Glutamatergic neuron (in vitro differentiated cells): Measurements from ENCODE around the gene LENG9. TPM values are rescaled to one million over a fixed set of nuclear protein-coding genes. Genes with fewer than 3 reads are reported as not detected.

Experiments
- DNase-seq: peaks from one replicate; pipeline ENCODE4 v3.0.0; 2022
- H3K27ac Mint-ChIP-seq: one replicate; pipeline ENCODE4 v1.8.0; 2020; ENCODE audit warnings: mild to moderate bottlenecking, mixed read lengths, inconsistent platforms; ENCODE audit not compliant: unreplicated experiment
- H3K27me3 Mint-ChIP-seq: one replicate; pipeline ENCODE4 v1.8.0; 2020; ENCODE audit warnings: mild to moderate bottlenecking, moderate library complexity, mixed read lengths, inconsistent platforms; ENCODE audit not compliant: unreplicated experiment
- H3K36me3 Mint-ChIP-seq: one replicate; pipeline ENCODE4 v1.8.0; 2020; ENCODE audit warnings: mild to moderate bottlenecking, mixed read lengths, inconsistent platforms; ENCODE audit not compliant: unreplicated experiment
- H3K4me1 Mint-ChIP-seq: one replicate; pipeline ENCODE4 v1.8.0; 2020; ENCODE audit warnings: mild to moderate bottlenecking, low read depth, mixed read lengths, inconsistent platforms; ENCODE audit not compliant: unreplicated experiment
- H3K4me3 Mint-ChIP-seq: one replicate; pipeline ENCODE4 v1.8.0; 2020; ENCODE audit warnings: mild to moderate bottlenecking, mixed read lengths, inconsistent platforms; ENCODE audit not compliant: unreplicated experiment
- H3K9me3 Mint-ChIP-seq: one replicate; pipeline ENCODE4 v1.8.0; 2020; ENCODE audit warnings: mild to moderate bottlenecking, moderate library complexity, mixed read lengths, inconsistent platforms; ENCODE audit not compliant: unreplicated experiment
- CTCF ChIP-seq: fragments of 200-600 bp; sonication (generic); IDR thresholded peaks from one replicate; pipeline ENCODE4 v1.5.0; 2021; ENCODE audit not compliant: partially characterized antibody, unreplicated experiment
- total RNA-seq: library from RNA; stranded (reverse); fragmentation: NEBNext Ultra II Directional; extraction: Animal tissue kit (Norgen Biotek cat#: 25700); gene quantifications from one replicate; pipeline ENCODE4 v1.2.1, GENCODE V29; 2021; ENCODE audit not compliant: unreplicated experiment

LENG9 gene
- total RNA-seq, 1 donor from 2014 or later: 4.7 TPM

GRCh38 chr19:54433697-54434096, 29.9 kb downstream of the LENG9 start:
- H3K27me3 Mint-ChIP-seq: peaks cover 12% of the 10 kb centered on the region
- H3K9me3 Mint-ChIP-seq: peaks cover 11% of the 10 kb centered on the region
- no peaks in the 10 kb centered on the region for H3K36me3 Mint-ChIP-seq
- no peak for TF ChIP-seq CTCF
- peaks cover 20% of the 10 kb centered on the region for H3K4me1 Mint-ChIP-seq
- DNase-seq: no peak
- H3K4me3 Mint-ChIP-seq: no peak overlapping the region
- no peak overlapping the region for H3K27ac Mint-ChIP-seq

GRCh38 chr19:54432144-54432738, 31.3 kb downstream of the LENG9 start:
- peaks cover 10% of the 10 kb centered on the region for H3K27me3 Mint-ChIP-seq
- no peak overlapping the region for H3K4me3 Mint-ChIP-seq
- no peaks in the 10 kb centered on the region for H3K36me3 Mint-ChIP-seq
- TF ChIP-seq CTCF: no peak
- peaks cover 16% of the 10 kb centered on the region for H3K4me1 Mint-ChIP-seq
- DNase-seq: no peak
- peaks cover 11% of the 10 kb centered on the region for H3K9me3 Mint-ChIP-seq
- H3K27ac Mint-ChIP-seq: no peak overlapping the region

- DNase-seq: no peak
- no peaks in the 10 kb centered on the region for H3K36me3 Mint-ChIP-seq
- peak overlapping the region; percentile 59 for H3K4me3 Mint-ChIP-seq
- no peak for TF ChIP-seq CTCF
- H3K27me3 Mint-ChIP-seq: peaks cover 10% of the 10 kb centered on the region
- peaks cover 11% of the 10 kb centered on the region for H3K4me1 Mint-ChIP-seq
- H3K9me3 Mint-ChIP-seq: peaks cover 11% of the 10 kb centered on the region
- no peak overlapping the region for H3K27ac Mint-ChIP-seq
Observed at GRCh38 chr19:54431255-54431838, 32.2 kb downstream of the LENG9 start.

- peak; percentile 86 for DNase-seq
- Mint-ChIP-seq H3K36me3 (no peaks in the 10 kb centered on the region), H3K4me1 (peaks cover 9% of the 10 kb centered on the region), H3K4me3 (peak overlapping the region; percentile 59), H3K27me3 (peaks cover 15% of the 10 kb centered on the region), H3K9me3 (peaks cover 11% of the 10 kb centered on the region), H3K27ac (no peak overlapping the region)
- no peak for TF ChIP-seq CTCF
Observed at GRCh38 chr19:54430306-54431254, 33.0 kb downstream of the LENG9 start.
